GM19035 (cell line): ENCODE results near the gene PLXND1.

Experiments
- ATAC-seq: cut with Tn5 transposase; IDR thresholded peaks from one replicate; pipeline ENCODE4 v1.9.1; 2021; ENCODE audit not compliant: unreplicated experiment

PLXND1 gene

DNA sequence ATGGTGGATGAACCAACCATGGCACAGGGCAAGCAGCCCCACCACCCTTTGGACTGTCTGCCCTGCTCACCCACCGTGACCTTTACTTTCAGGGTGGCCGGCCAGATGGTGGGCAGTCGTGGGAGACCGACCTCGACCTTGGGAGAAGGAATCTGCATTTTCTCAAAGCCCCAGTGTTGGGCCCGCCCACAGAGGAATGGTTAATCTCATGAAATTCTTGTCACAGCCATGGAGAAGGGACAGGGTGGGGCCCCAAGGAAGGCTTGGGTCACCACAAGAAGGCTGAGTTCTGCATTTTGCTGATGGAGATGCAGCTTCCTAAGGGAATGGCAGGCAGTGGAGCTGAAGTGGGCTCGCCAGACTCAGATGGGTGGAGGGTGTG lies 2.9 kb downstream of the PLXND1 start:
- ATAC-seq: no peak

GRCh38 chr3:129602730-129603560 lies 3.5 kb downstream of the PLXND1 start:
- no peak for ATAC-seq

DNA sequence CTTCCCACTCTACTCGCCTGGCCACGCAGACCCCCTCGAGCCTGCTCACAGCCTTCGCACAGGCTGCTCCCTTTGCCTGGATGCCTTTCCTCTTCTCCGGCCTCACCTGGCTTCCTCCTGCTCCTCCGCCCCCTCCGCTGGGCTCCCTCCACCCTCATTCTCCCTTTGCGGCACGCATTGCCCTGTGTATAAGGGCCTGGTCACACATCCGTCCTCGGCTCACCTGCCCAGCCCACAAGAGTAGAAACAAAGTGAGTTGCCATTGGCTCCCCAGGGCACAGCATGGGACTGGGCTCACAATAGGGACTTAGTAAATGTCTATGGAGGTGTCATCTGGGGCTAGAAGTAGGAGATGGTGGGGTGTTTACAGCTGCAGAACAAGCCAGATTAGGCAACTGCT lies 4.2 kb downstream of the PLXND1 start:
- ATAC-seq: no peak

GRCh38 chr3:129601713-129602112 lies 4.8 kb downstream of the PLXND1 start:
- no peak for ATAC-seq

GRCh38 chr3:129600348-129600747 lies 6.1 kb downstream of the PLXND1 start:
- ATAC-seq: no peak

- no peak for ATAC-seq
These were observed 6.9 kb downstream of the PLXND1 start for GRCh38 chr3:129599607-129600006.

DNA sequence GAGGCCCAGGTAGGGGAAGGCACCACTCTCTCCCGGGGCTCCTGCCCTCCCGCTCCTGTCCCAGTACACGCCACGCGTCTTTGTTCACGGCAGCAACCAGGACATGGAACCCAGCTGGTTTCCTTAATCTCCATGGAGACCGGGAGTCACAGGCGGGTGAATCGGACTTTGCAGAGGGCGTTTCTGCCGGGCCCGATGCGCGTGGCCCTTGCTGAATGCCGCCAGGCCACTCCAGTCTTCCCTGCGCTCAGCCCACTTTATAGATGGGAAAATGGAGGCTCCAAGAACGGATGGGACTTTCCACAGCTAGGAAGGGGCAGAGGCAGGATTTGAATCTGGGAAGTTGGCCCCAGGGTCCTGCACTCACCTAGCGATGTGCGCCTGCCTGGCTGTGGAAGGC lies 7.4 kb downstream of the PLXND1 start:
- no peak for ATAC-seq

- ATAC-seq: no peak
These were observed 8.0 kb downstream of the PLXND1 start for GRCh38 chr3:129598484-129598883.

- no peak for ATAC-seq
These were observed 8.5 kb downstream of the PLXND1 start for GRCh38 chr3:129598000-129598381.

DNA sequence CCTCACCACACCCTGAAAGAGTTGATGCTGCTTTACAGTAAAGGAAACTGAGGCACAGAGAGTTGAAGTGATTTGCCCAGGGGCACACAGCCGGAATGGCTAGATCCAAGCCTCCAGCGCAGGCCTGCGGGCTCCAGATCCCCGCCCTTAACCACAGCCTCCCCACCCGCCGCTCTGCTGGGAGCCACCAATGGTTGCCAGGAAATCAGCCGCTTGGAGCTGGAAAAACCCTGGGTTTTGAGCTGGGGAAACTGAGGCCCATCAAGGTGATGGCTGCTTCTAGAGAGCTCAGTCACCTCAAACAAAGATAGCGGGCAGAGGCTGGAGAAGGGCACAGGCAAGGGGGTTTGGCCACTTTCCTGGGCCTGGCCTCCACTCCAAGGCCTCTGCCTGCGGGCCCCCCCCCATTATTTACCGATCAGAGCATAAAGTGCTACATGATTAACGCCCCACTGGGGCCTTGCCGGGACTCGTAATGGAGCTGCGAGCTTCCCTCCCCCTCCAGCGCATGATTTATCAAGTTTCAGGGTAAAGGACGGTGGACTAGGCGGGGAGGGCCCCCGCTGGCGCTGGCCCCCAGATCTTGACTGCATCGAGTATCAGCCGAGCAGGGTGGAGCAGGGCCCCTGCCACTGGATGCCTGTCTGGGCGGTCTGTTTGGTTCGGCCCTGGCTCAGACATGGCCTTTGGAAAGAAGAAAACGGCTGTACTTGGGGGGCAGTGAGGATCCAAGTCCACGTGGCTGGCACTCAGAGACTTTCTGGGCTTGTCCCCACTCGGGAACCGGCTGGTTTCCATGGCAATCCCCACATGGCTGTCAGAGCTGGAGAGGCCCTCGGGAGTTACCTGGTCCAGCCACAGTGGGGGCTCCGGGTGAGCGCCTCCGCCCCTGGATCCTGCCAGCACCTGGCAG lies 9.1 kb downstream of the PLXND1 start:
- ATAC-seq: no peak

- ATAC-seq: no peak
These were observed 10.0 kb downstream of the PLXND1 start for GRCh38 chr3:129596194-129597086.

- ATAC-seq: no peak
These were observed 10.8 kb downstream of the PLXND1 start for GRCh38 chr3:129595544-129596193.

DNA sequence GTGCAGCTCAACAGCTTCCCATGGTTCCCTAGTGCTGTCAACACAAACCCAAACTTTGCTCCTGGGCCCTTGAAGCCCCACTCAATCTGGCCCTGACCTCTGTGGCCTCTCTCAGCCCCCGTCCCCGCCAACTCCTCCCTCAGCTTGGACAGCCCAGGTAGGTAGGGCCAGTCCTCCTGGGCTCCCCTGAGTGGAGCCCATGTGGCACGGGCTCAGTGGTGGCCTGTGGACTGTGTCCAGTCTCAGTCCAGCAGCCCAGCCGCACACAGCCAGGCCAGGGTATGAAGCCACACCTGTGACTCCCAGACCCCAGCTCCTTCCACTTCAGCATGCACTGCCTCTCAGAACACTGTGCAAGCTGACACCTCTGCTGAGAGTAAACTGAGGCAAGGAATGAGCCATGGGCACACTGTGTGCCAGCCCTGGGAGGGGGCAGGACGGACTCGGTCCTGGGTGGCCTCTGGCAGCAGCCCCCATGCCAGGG lies 11.5 kb downstream of the PLXND1 start:
- no peak for ATAC-seq

- no peak for ATAC-seq
These were observed 12.1 kb downstream of the PLXND1 start for GRCh38 chr3:129594409-129594808.

- no peak for ATAC-seq
These were observed 12.7 kb downstream of the PLXND1 start for GRCh38 chr3:129593595-129594339.

DNA sequence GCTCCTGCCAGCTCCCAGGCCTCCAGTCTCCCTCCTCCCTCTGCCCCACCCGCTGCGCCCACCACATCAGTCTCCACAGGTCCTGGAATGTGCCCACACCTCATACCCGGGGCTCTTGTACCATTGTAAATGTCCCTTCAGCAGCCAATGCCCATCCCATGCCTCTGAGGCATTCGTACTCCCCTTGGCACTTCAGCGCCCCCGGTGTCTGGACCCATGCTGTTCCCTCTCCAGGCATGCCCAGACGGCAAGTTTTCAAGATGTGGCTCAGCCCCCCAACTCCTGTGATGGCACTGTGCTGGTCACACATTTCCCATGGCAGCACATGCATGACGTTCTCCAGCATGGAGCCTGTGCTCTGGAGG lies 13.3 kb downstream of the PLXND1 start:
- no peak for ATAC-seq

GRCh38 chr3:129592381-129593131 lies 13.9 kb downstream of the PLXND1 start:
- no peak for ATAC-seq

DNA sequence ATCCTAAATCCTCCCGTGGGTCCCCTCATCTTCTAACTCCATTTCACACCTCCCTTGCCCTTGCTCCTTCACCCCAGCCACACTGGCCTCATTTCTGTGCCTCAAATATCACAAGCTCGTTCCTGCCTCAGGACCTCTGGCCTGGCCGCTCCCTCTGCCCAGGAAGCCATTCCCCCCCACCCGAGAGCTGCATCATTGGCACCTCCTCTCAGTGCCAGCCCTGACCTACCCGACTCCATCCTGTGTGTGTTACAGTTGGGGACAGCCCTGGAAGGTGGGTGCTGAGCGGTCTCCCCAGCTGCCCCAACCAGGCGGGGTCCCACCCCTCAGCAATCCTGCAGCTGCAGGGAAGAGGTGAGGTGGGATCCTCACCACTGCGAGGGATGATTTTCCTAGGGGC lies 14.5 kb downstream of the PLXND1 start:
- no peak for ATAC-seq

- no peak for ATAC-seq
These were observed 16.3 kb downstream of the PLXND1 start for GRCh38 chr3:129590215-129590614.
